HepG2 (cell line): ENCODE data around the gene TUBA4A. TPM values are rescaled to one million over a fixed set of nuclear protein-coding genes. Genes with fewer than 3 reads are reported as not detected.

Experiments
- ATAC-seq: fragments of 200-7000 bp; cut with Tn5 transposase; 3 replicates; pipeline ENCODE4 v1.9.1; 2020; ENCODE audit warnings: mild to moderate bottlenecking, moderate library complexity
- BruUV-seq: library from RNA; stranded (reverse); fragments of 400-500 nt; replicated peaks from 2 replicates; lab custom pipeline; 2021; lab: Mats Ljungman, UMichigan
- CTCF ChIA-PET: fragments of 300-600 bp; formaldehyde crosslinking; extraction: SDS; loops from one replicate; lab custom pipeline; 2021; ENCODE audit warnings: low total read pairs, inconsistent platforms, low intra/inter-chr PET ratio; lab: Yijun Ruan, JAX
- POLR2A ChIA-PET: fragments of 350-600 bp; sonication (Branson Sonifier 250); formaldehyde crosslinking; loops from one replicate; lab custom pipeline; 2020; ENCODE audit warnings: antibody characterized with exemption, inconsistent platforms; lab: Yijun Ruan, JAX
- DNase-seq: peaks from one replicate; pipeline ENCODE4 v3.0.0-alpha.2; 2015; ENCODE audit warnings: low spot score
- FAIRE-seq: peaks from 3 replicates; lab custom pipeline; 2011; peaks lifted over from hg19 to GRCh38; lab: Jason Lieb, UNC
- H2AFZ ChIP-seq: one replicate; pipeline ENCODE4 v1.6.1; 2011; ENCODE audit warnings: low read length, inconsistent platforms
- H3K27ac ChIP-seq: fragments of 300-600 bp; 3 replicates; pipeline ENCODE4 v1.8.0; 2011; ENCODE audit warnings: mixed run types, mild to moderate bottlenecking, mixed read lengths, low read length, inconsistent platforms; ENCODE audit not compliant: insufficient read depth; ENCODE audit errors: extremely low read length
- H3K27me3 ChIP-seq, 2 experiments: fragments of 200-600 bp in 1 of 2; 2 replicates in 1 of 2; 3 replicates in 1 of 2; pipeline versions ENCODE4 v1.6.0 to v1.8.0; 2011; ENCODE audit warnings: low read length in 2 of 2, mild to moderate bottlenecking in 2 of 2, moderate library complexity in 2 of 2, inconsistent platforms in 1 of 2; ENCODE audit not compliant: insufficient read depth in 2 of 2, control insufficient read depth in 1 of 2
- H3K36me3 ChIP-seq, 2 experiments: fragments of 200-600 bp in 1 of 2; replicated peaks in 1 of 2; 2 replicates in 1 of 2; 3 replicates in 1 of 2; pipeline versions ENCODE4 v1.5.1 to v1.8.0; 2011; ENCODE audit warnings: low read length in 2 of 2, inconsistent platforms in 1 of 2; ENCODE audit not compliant: insufficient read depth in 2 of 2, control insufficient read depth in 1 of 2
- H3K4me1 ChIP-seq: 2 replicates; pipeline ENCODE4 v1.5.1; 2012; ENCODE audit warnings: low read length, inconsistent platforms; ENCODE audit not compliant: insufficient read depth
- H3K4me2 ChIP-seq: 2 replicates; pipeline ENCODE4 v1.6.0; 2011; ENCODE audit warnings: low read depth, low read length, inconsistent platforms
- H3K4me3 ChIP-seq, 3 experiments: fragments of 200-600 bp in 1 of 3; sonication (generic), shearing (Covaris generic) in 1 of 3; replicated peaks in 1 of 3; 2 replicates each; pipeline ENCODE4 v1.5.1; 2011 to 2016; ENCODE audit warnings: low read length in 3 of 3, inconsistent platforms in 2 of 3, low read depth in 2 of 3, mild to moderate bottlenecking in 2 of 3, control low read depth in 1 of 3, mixed read lengths in 1 of 3; ENCODE audit not compliant: insufficient read depth in 1 of 3
- H3K79me2 ChIP-seq: one replicate; pipeline ENCODE4 v1.6.1; 2011; ENCODE audit warnings: low read length, inconsistent platforms; ENCODE audit not compliant: insufficient read depth
- H3K9ac ChIP-seq: 2 replicates; pipeline ENCODE4 v1.6.0; 2011; ENCODE audit warnings: mild to moderate bottlenecking, low read depth, low read length, inconsistent platforms; ENCODE audit not compliant: insufficient read depth
- H3K9me3 ChIP-seq: 2 replicates; pipeline ENCODE4 v1.5.1; 2012; ENCODE audit warnings: mild to moderate bottlenecking, low read length
- H4K20me1 ChIP-seq: 2 replicates; pipeline ENCODE4 v1.6.0; 2011; ENCODE audit warnings: inconsistent platforms, mild to moderate bottlenecking, low read length, moderate library complexity; ENCODE audit not compliant: insufficient read depth
- AGO2 ChIP-seq: fragments of 200-400 bp; formaldehyde crosslinking; optimal IDR thresholded peaks from 2 replicates; pipeline ENCODE3; 2017; ENCODE audit warnings: mild to moderate bottlenecking, low read depth, low read length, moderate library complexity
- HNRNPL ChIP-seq: fragments of 200-400 bp; formaldehyde crosslinking; IDR thresholded peaks from 2 replicates; pipeline ENCODE4 v1.6.1; 2017; ENCODE audit warnings: mild to moderate bottlenecking, low read depth, low read length
- MED8 ChIP-seq: sonication (generic); formaldehyde crosslinking; IDR thresholded peaks from 2 replicates; pipeline ENCODE4 v1.8.1; 2023; ENCODE audit warnings: mild to moderate bottlenecking, missing genetic modification reagents; ENCODE audit not compliant: insufficient replicate concordance
- RBFOX2 ChIP-seq: fragments of 200-400 bp; formaldehyde crosslinking; IDR thresholded peaks from 2 replicates; pipeline ENCODE4 v1.6.1; 2017; ENCODE audit warnings: low read depth, mild to moderate bottlenecking, low read length
- ZBTB33 ChIP-seq: sonication (generic); formaldehyde crosslinking; IDR thresholded peaks from 2 replicates; pipeline ENCODE4 v1.4.0; 2020; ENCODE audit warnings: missing genetic modification reagents
- ZNF180 ChIP-seq: sonication (generic); formaldehyde crosslinking; IDR thresholded peaks from 2 replicates; pipeline ENCODE4 v1.4.0; 2020; ENCODE audit warnings: low read depth, missing genetic modification reagents, borderline replicate concordance
- ZNF253 ChIP-seq: sonication (generic); formaldehyde crosslinking; IDR thresholded peaks from 2 replicates; pipeline ENCODE4 v1.8.0; 2022; ENCODE audit warnings: mild to moderate bottlenecking, missing genetic modification reagents, borderline replicate concordance
- ZNF687 ChIP-seq: sonication (generic); formaldehyde crosslinking; IDR thresholded peaks from 2 replicates; pipeline ENCODE4 v1.5.1; 2020; ENCODE audit warnings: mild to moderate bottlenecking, missing genetic modification reagents, moderate library complexity
- WGBS: methylation state at CpG from one replicate; pipeline ENCODE4 v1.1.6; 2017; ENCODE audit warnings: low lambda C conversion rate; 5-methylcytosine and 5-hydroxymethylcytosine counted together
- in situ Hi-C: cut with HindIII; loops from 2 replicates; pipeline ENCODE4 v1.10.0; 2017; ENCODE audit warnings: low pct_unique_long_range_greater_than_20kb; ENCODE audit not compliant: extremely low pct_ligation_motif_present
- intact Hi-C: fragments of 100-400 bp; cut with micrococcal nuclease; formaldehyde crosslinking; loops from one replicate; pipeline ENCODE4 v1.10.0; 2022; ENCODE audit not compliant: unreplicated experiment
- polyA plus RNA-seq, 8 experiments: library from polyadenylated mRNA; depleted of rRNA in 3 of 8; stranded (reverse) in 7 of 8; unstranded in 1 of 8; fragments of >200 nt; fragmentation: Illumina TruSeq in 4 of 8; extraction: Trizol in 4 of 8; gene quantifications; 2 replicates each; pipeline versions ENCODE4 v1.2.1 to v1.2.3, GENCODE V29; 2011 to 2016; ENCODE audit warnings: low read depth in 4 of 8, missing spikeins in 1 of 8, mixed read lengths in 1 of 8; ENCODE audit not compliant: insufficient read depth in 1 of 8
- total RNA-seq, 5 experiments: library from RNA; depleted of rRNA; stranded (reverse); fragments of >200 nt; fragmentation: Illumina TruSeq; extraction: Trizol; gene quantifications; 2 replicates each; pipeline ENCODE4 v1.2.3, GENCODE V29; 2016; ENCODE audit warnings: low read depth in 1 of 5

The TUBA4A gene
- total and polyA plus RNA-seq, 2 of the 13 experiments (the other 11 are each of a cell fraction or from before 2014, with no cell fraction given), result 1.3 to 12.7 TPM

GRCh38 chr2:219286436-219287115, 32.9 kb upstream of the TUBA4A start:
- H3K4me3 ChIP-seq, result no peak overlapping the region
- H3K4me1 ChIP-seq, result peaks cover 11% of the 10 kb centered on the region; the same call in 1 of the 2 replicates
- no peaks in the 10 kb centered on the region for H3K9me3 ChIP-seq
- ChIA-PET CTCF (no interaction called here), POLR2A (interaction anchor here (0.9 to 3.0 kb wide), 9 partner anchors 8 to 196 kb away, joined by 3 to 14 read pairs (median 5); partner anchors contain the start of genes CNPPD1, DNAJB2, GLB1L and STK16)
- no peak for DNase-seq
- in situ Hi-C loops, result no loop called here
- H3K36me3 ChIP-seq, result peaks cover 4 to 10% of the 10 kb centered on the region in 2 experiments; a peak in 4 of 5 replicates
- H3K9ac ChIP-seq, result no peak overlapping the region
- no peaks in the 10 kb centered on the region for H4K20me1 ChIP-seq
- ATAC-seq, result no peak; the same call in 2 of the 3 replicates
- no peak overlapping the region for H2AFZ ChIP-seq
- WGBS, result 90% methylated on average over 12 of the region's 12 CpGs
- H3K27me3 ChIP-seq, result peaks cover 0 to 15% of the 10 kb centered on the region in 2 experiments; a peak in 4 of 5 replicates
- H3K27ac ChIP-seq, result no peak overlapping the region
- no peak overlapping the region for H3K4me2 ChIP-seq
- TF ChIP-seq ZNF687 (CRISPR knock-in tag) (peak; percentile 42; the same call in 1 of the 2 replicates), MED8 (CRISPR knock-in tag) (no peak), ZNF253 (CRISPR knock-in tag) (no peak), ZBTB33 (peak; percentile 80), RBFOX2 (peak; percentile 48; the same call in 1 of the 2 replicates), AGO2 (peak; percentile 31), HNRNPL (0 out of 2 replicates have a peak, but pooled peaks have one; percentile 62), ZNF180 (CRISPR knock-in tag) (no peak)
- no peaks in the 10 kb centered on the region for H3K79me2 ChIP-seq
- no peak for FAIRE-seq
- TSS peak; percentile 57 for BruUV-seq
- intact Hi-C loops, result no loop called here
